ENCODE results near the gene TRMO.

DNA sequence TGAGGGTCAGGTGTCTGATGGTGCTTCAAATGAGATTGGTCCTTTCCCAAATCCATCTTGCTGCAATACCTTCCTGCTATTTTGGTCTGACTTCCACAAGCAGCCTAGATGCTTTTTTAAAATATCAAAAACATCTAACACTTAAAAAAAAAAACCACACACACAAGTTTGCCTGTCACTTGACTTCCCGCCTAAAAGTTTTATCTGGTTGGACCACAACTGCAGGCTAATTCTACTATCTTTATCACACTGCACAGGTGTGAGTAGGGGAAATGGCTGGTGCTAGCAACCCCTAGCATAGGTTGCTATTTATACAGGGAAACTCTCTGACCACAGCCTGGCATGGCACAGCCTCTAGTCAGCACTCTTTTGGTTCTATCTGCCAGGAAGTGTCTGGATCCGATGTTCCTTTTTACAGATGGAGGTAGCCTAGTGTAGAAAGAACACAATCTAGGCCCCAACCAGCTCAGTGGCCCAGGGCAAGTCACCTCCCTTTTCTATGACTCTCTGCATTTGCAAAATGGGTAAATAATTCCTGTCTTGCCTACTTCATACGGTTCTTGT, 15.9 kb upstream of the TRMO start, which contains the start of gene HEMGN:
- TF ChIP-seq, protein P1, sequence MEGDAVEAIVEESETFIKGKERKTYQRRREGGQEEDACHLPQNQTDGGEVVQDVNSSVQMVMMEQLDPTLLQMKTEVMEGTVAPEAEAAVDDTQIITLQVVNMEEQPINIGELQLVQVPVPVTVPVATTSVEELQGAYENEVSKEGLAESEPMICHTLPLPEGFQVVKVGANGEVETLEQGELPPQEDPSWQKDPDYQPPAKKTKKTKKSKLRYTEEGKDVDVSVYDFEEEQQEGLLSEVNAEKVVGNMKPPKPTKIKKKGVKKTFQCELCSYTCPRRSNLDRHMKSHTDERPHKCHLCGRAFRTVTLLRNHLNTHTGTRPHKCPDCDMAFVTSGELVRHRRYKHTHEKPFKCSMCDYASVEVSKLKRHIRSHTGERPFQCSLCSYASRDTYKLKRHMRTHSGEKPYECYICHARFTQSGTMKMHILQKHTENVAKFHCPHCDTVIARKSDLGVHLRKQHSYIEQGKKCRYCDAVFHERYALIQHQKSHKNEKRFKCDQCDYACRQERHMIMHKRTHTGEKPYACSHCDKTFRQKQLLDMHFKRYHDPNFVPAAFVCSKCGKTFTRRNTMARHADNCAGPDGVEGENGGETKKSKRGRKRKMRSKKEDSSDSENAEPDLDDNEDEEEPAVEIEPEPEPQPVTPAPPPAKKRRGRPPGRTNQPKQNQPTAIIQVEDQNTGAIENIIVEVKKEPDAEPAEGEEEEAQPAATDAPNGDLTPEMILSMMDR (IDR thresholded peaks at IDR 0.05; ENCODE audit: low read depth, low read length, poor library complexity, severe bottlenecking) = no peak
- TF ChIP-seq EZH2phosphoT487 (IDR thresholded peaks at IDR 0.05; ENCODE audit: borderline replicate concordance, low read length) = no peak

Measured in DOHH2 (cell line).